Activated naive CD8-positive, alpha-beta T cell (primary cell): ENCODE results near the gene CLN3.
A peak's percentile ranks its signal among the peaks of the same experiment; 100 is the strongest.
"Not testable (repeated sequence)": the region's sequence is repeated elsewhere in the genome, so short reads cannot be mapped to it uniquely, and the experiment has no call there.

ENCODE experiments used
- H3K27ac Mint-ChIP-seq: one replicate; pipeline ENCODE4 v1.8.0; 2021; ENCODE audit warnings: mixed read lengths
- H3K27me3 Mint-ChIP-seq: one replicate; pipeline ENCODE4 v1.8.0; 2021; ENCODE audit warnings: mixed read lengths
- H3K36me3 Mint-ChIP-seq: one replicate; pipeline ENCODE4 v1.8.0; 2021; ENCODE audit warnings: mixed read lengths
- H3K4me1 Mint-ChIP-seq: one replicate; pipeline ENCODE4 v1.8.0; 2021; ENCODE audit warnings: low read depth, mixed read lengths
- H3K4me3 Mint-ChIP-seq: one replicate; pipeline ENCODE4 v1.8.0; 2021; ENCODE audit warnings: mild to moderate bottlenecking, mixed read lengths
- H3K9me3 Mint-ChIP-seq: one replicate; pipeline ENCODE4 v1.8.0; 2021; ENCODE audit warnings: low read depth, mixed read lengths

Gene CLN3

GRCh38 chr16:28486266-28486665, 5.6 kb downstream of the CLN3 start:
- Mint-ChIP-seq H3K27me3 (no peaks in the 10 kb centered on the region), H3K36me3 (no peaks in the 10 kb centered on the region), H3K4me3 (no peak overlapping the region), H3K27ac (no peak overlapping the region), H3K9me3 (no peaks in the 10 kb centered on the region), H3K4me1 (peaks cover 14% of the 10 kb centered on the region)

- H3K36me3 Mint-ChIP-seq, H3K4me3 Mint-ChIP-seq, H3K27ac Mint-ChIP-seq, H3K9me3 Mint-ChIP-seq, H3K4me1 Mint-ChIP-seq, H3K27me3 Mint-ChIP-seq: not testable (repeated sequence)
Measured at GRCh38 chr16:28483361-28483760, 8.5 kb downstream of the CLN3 start.

DNA sequence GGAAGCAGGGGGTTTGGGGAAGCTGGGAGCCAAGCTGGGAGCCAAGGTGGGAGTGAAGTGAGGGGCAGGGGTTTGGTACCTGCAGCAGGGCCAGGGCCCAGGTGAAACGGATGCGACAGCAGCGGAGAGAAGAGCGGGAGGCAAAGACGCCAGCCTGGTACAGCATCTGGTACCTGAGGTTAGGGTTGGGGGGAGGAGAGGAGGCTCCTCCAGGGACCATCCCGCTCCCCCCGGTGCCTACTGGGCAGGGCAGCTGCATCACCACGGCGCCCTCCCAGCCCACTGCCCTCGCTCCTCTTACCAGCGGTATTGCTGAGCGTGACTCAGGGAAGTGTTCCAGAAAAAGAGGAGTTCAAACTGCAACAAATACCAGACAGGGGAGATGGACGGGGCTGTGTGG, 9.8 kb downstream of the CLN3 start:
- Mint-ChIP-seq H3K27me3 (no peaks in the 10 kb centered on the region), H3K4me3 (no peak overlapping the region), H3K4me1 (peaks cover under 1% of the 10 kb centered on the region), H3K9me3 (no peaks in the 10 kb centered on the region), H3K36me3 (no peaks in the 10 kb centered on the region), H3K27ac (no peak overlapping the region)

DNA sequence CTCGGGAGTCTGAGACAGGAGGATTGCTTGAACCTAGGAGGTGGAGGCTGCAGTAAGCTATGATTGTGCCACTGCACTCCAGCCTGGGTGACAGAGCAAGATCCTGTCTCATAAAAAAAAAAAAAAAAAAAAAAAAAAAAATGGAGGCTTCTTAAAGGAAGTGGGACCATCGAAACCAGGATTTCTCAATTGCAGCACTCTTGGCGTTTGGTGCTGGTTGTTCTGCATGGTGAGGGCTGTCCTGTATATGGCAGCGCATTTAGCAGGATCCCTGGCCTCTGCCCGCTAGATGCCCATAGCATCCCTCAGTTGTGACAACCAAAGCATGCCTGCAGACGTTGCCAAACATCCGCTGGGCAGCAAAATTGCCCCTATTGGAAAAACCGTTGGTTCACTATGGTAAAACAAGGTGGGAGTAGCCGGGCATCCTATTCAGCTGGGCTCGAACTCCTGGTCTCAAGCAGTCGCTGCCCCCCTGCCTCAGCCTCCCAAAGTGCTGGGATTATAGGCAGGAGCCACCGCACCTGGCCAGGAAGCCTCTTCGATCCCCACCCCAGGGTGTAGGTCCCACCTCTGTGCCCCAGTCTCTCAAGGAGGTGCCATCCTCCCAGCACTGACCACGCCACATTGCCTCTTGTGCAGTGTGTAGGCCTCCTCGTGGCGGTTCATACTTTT, 13.2 kb downstream of the CLN3 start:
- Mint-ChIP-seq H3K27ac (no peak overlapping the region), H3K4me1 (peaks cover 3% of the 10 kb centered on the region), H3K9me3 (no peaks in the 10 kb centered on the region), H3K27me3 (no peaks in the 10 kb centered on the region), H3K36me3 (peaks cover 4% of the 10 kb centered on the region), H3K4me3 (no peak overlapping the region)

DNA sequence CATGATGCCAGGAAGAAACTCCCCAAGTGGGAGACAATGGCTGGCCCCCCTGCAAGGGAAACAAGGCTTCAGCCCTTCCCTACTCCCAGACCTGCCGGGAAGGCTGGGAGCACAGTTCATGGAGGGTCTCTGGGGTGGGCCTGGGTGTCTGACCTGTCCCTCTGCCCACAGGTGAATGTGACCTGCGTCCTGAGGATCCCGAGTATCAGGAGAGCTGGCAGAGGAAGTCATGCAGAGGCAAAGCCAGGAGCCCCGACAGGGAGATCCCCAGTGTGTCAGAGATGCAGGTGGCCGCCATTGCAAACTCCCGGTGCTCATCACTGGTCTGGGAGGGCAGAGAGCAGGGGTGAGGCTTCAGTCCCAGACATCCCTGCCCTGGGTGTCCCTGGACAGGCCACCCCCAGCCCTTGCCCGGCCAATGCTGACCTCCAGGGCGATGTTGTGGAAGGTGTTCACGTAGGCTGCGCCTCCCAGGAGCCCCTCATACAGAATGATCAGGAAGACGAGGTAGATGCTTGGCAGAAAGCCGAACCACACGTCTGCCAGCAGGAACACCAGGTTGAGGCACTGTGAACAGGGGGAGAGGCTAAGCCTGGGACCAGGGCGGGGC, 14.5 kb downstream of the CLN3 start:
- no peak overlapping the region for H3K27ac Mint-ChIP-seq
- H3K27me3 Mint-ChIP-seq = no peaks in the 10 kb centered on the region
- peaks cover 5% of the 10 kb centered on the region for H3K36me3 Mint-ChIP-seq
- no peaks in the 10 kb centered on the region for H3K9me3 Mint-ChIP-seq
- H3K4me3 Mint-ChIP-seq = no peak overlapping the region
- peaks cover 6% of the 10 kb centered on the region for H3K4me1 Mint-ChIP-seq

- H3K9me3 Mint-ChIP-seq = no peaks in the 10 kb centered on the region
- peaks cover 6% of the 10 kb centered on the region for H3K4me1 Mint-ChIP-seq
- peaks cover 7% of the 10 kb centered on the region for H3K36me3 Mint-ChIP-seq
- H3K4me3 Mint-ChIP-seq = no peak overlapping the region
- no peaks in the 10 kb centered on the region for H3K27me3 Mint-ChIP-seq
- no peak overlapping the region for H3K27ac Mint-ChIP-seq
Measured at GRCh38 chr16:28475221-28475620, 16.7 kb downstream of the CLN3 start.

DNA sequence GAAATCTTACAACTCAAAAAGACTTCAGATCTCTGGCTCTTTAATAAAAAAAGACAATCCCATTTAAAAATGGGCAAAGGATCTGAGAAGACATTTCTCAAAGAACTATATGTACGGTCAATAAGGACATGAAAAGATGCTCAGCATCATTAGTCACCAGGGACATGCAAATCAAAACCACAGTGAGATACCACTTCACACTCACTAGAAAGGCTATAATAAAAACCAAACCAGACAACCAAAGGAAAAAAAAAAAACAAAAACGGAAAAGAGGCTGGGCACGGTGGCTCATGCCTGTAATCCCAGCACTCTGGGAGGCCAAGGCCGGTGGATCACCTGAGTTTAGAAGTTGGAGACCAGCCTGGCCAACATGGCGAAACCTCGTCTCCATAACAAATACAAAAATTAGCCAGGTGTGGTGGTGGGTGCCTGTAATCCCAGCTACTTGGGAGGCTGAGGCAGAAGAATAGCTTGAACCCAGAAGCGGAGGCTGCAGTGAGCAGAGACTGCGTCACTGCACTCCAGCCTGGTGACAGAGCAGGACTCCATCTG, 18.1 kb downstream of the CLN3 start:
- no peak overlapping the region for H3K4me3 Mint-ChIP-seq
- H3K4me1 Mint-ChIP-seq = peaks cover 6% of the 10 kb centered on the region
- H3K9me3 Mint-ChIP-seq = no peaks in the 10 kb centered on the region
- no peaks in the 10 kb centered on the region for H3K27me3 Mint-ChIP-seq
- H3K27ac Mint-ChIP-seq = peak overlapping the region; percentile 82
- H3K36me3 Mint-ChIP-seq = peaks cover 7% of the 10 kb centered on the region

GRCh38 chr16:28447081-28447480, 44.8 kb downstream of the CLN3 start:
- H3K27me3 Mint-ChIP-seq, H3K27ac Mint-ChIP-seq, H3K9me3 Mint-ChIP-seq, H3K36me3 Mint-ChIP-seq, H3K4me1 Mint-ChIP-seq, H3K4me3 Mint-ChIP-seq: not testable (repeated sequence)

DNA sequence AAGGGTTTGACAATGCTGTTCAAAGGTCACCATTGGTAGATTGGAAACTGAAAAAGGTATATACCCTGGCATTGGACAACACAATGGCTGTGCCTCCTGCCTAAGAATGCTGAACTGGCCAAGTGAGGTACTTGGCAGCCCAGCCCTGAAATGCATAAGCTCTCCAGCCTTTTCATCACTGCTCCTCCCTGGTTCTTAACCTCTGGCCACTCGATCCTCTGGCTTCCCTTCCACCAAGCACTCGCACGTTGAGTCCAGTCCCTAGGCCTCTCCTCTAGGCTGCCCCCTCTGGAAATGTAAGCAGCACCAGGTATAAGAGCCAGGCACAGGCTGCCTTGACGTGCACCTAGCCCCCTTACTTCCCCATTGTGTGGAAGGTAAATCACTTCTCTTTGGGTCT, 45.5 kb downstream of the CLN3 start:
- H3K4me3 Mint-ChIP-seq, H3K4me1 Mint-ChIP-seq, H3K36me3 Mint-ChIP-seq, H3K27me3 Mint-ChIP-seq, H3K9me3 Mint-ChIP-seq, H3K27ac Mint-ChIP-seq: not testable (repeated sequence)

DNA sequence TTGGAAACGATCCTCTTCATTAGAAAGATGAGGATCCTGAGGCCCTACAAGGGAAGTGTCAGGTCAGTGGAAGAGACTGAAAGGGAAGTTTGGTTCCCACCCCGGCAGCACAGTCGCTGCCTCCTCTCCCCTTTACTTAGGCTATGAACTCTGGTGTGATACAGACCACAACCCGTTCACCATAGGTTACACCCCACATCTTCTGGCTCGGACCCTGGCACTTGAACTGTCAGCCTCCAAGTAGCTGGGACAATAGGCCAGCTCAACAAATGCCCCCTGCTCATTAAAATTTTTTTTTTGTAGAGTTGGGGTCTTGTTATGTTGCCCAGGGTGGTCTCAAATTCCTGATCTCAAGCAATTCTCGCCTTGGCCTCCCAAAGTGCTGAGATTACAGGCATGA, 47.9 kb downstream of the CLN3 start:
- not testable (repeated sequence) for H3K27ac Mint-ChIP-seq, H3K36me3 Mint-ChIP-seq, H3K27me3 Mint-ChIP-seq, H3K4me1 Mint-ChIP-seq, H3K4me3 Mint-ChIP-seq, H3K9me3 Mint-ChIP-seq

- not testable (repeated sequence) for H3K27ac Mint-ChIP-seq, H3K4me1 Mint-ChIP-seq, H3K36me3 Mint-ChIP-seq, H3K9me3 Mint-ChIP-seq, H3K4me3 Mint-ChIP-seq, H3K27me3 Mint-ChIP-seq
Measured at GRCh38 chr16:28438899-28439298, 53.0 kb downstream of the CLN3 start.

GRCh38 chr16:28435340-28435739, 56.5 kb downstream of the CLN3 start:
- H3K4me1 Mint-ChIP-seq, H3K9me3 Mint-ChIP-seq, H3K27ac Mint-ChIP-seq, H3K4me3 Mint-ChIP-seq, H3K27me3 Mint-ChIP-seq, H3K36me3 Mint-ChIP-seq: not testable (repeated sequence)
